Stimulated activated CD8-positive, alpha-beta memory T cell treated with anti-CD3 and anti-CD28 coated beads, Interleukin-12 subunit alpha, Interleukin-12 subunit beta, amount 100 ng/mL, for 24 hours (primary cell): ENCODE measurements around the gene FBXL17.

ENCODE experiments used
- DNase-seq: peaks from one replicate; pipeline ENCODE4 v3.0.0-alpha.2; 2020; ENCODE audit errors: extremely low read depth

FBXL17 gene

GRCh38 chr5:108084105-108084504 is 297.8 kb downstream of the FBXL17 start:
- no peak for DNase-seq

DNA sequence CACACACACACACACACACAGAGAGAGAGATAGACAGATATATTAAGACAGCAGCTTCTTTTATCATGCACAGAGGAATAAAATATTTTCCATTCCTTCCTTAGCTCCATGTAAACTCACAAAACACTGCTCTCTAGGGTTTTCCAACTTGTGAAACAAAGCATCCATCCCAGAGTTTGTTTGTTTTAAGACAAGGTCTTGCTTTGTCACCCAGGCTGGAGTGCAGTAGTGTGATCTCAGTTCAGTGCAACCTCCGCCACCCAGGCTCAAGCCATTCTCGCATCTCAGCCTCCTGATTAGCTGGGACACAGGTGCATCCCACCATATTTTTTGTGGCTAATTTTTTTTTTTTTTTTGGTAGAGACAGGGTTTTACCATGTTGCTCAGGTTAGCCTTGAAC is 298.7 kb downstream of the FBXL17 start:
- no peak for DNase-seq

GRCh38 chr5:108081707-108082106 is 300.2 kb downstream of the FBXL17 start:
- DNase-seq, result no peak

- DNase-seq, result no peak
Observed at GRCh38 chr5:108079753-108080152, 302.1 kb downstream of the FBXL17 start.

GRCh38 chr5:108078882-108079281 is 303.0 kb downstream of the FBXL17 start:
- no peak for DNase-seq

- no peak for DNase-seq
Observed at GRCh38 chr5:108078345-108078744, 303.6 kb downstream of the FBXL17 start.

GRCh38 chr5:108074626-108075025 is 307.3 kb downstream of the FBXL17 start:
- no peak for DNase-seq

DNA sequence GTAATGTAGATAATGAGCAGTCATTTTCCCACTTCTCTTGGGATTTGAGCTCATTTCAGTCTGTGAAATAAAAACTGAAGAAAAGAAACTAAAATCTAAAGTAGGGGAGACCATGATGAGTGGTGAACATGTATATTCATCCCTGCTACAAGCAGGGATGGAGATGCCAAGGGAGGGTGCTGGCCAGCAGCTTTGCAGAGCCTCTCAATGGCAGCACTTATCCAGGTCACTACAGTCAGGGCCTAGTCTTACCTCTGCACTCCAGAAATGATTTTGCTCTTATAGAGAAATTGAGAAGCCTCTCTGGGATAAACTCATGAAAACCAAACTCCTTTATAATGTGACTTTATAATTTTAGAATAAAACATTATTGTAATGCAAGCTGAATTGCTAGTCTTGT is 317.6 kb downstream of the FBXL17 start:
- no peak for DNase-seq

- DNase-seq, result no peak
Observed at GRCh38 chr5:108061941-108062340, 320.0 kb downstream of the FBXL17 start.

DNA sequence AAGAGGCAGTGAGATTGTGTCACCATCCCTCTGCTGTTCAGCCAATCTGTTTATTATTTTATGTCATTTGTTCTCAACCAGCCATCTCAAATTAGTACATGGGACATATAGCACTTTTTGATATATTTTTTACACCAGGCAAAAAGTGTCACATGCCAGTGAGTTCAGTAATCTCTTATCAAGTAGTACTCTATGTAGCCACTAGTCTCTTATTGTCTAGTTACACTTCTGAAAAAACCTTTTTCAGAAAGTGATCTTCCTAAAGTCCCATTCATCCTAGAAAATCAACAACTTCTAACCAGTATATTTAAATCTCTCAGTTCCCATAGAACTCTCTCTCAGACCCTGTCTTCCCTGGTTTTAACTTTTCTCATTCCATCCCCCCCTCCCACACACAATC is 321.6 kb downstream of the FBXL17 start:
- no peak for DNase-seq

GRCh38 chr5:108059334-108059733 is 322.6 kb downstream of the FBXL17 start:
- no peak for DNase-seq

DNA sequence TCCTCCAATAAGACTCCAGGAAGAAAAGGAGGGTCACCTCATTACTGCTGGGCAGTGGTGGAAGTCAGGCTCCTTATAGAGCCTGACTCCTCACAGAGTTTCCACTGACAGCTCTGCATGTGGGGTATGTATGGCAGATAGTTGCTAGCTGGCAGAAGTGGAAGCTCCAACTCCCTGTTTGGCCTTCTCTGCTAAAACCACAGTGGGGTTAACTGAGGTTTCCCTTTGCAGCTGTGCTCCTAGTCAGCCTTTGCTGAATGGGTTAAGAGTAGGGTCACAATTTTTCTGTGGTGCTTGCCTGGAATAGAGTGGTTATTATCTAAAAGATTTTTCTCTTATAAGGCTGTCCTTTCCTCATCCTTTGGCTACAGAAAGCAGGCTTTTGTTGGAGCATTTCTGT is 327.5 kb downstream of the FBXL17 start:
- DNase-seq, result no peak

DNA sequence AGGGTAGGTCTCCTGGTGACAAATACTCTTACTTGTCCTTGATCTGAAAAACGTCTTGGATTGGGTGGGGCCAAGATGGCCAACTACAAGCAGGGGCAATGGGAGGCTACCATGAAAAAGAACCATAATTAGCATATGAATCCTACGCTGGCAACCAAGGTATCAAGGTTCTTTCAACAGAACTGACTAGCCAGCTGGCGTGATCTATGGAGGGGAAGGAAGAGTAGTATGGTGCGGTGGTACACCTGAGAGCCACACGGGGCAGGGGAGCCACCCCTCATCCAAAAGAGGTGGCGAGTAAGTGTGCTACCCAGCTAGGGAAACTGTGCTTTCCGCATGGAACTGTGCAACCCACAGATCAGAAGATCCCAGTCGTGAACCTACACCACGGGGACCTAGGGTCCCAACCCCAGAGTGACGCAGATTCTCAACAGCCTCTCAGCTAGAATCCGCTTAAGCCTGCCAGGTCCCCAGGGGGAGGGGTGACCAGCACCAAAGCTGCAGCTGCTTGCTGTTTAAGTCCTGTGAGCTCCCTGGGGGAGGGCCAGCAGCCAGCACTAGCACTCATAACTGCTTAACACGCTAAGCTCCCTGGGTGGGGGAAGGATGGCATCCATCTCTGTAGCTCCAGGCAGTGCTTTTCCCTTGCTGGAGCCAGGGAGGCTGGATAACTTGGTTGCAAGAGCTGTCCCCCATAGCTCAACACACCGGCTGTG is 334.8 kb downstream of the FBXL17 start:
- DNase-seq, result no peak

DNA sequence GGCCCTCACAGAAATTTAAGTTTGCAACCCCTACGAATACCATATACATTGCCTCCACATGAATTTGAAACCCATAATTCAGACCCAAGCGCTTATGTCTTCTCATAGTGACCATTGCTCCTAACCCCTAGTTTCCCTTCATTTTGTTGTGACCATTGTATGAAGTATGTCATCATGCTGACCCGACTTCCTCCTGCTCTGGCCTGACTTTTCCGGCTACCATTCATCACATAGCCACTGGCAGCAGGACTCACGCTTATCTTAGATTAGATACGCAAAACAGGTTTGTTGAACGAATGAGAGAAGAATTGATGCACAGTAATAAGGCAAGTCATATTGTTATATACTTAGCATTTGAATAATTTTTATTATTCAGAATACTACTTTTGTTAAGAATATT is 345.4 kb downstream of the FBXL17 start:
- no peak for DNase-seq

DNA sequence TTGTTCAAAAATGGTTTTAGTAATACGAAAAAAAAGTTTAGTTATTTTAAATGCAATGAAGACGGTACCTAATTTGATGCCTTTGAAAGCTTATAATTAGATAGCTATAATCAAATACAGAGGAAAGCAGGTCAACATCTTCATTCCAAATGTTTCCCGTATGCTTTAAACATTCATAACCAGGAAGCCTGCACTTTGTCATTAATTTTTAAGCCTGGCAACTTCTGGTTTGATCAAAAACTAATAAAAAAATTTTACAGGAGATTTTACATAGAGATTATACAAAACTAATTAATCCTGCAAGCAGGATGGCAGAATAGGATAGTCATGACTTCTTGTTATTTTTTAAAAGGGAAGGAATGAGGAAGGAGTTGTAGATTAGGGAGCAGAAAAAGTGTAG is 353.0 kb downstream of the FBXL17 start:
- no peak for DNase-seq

DNA sequence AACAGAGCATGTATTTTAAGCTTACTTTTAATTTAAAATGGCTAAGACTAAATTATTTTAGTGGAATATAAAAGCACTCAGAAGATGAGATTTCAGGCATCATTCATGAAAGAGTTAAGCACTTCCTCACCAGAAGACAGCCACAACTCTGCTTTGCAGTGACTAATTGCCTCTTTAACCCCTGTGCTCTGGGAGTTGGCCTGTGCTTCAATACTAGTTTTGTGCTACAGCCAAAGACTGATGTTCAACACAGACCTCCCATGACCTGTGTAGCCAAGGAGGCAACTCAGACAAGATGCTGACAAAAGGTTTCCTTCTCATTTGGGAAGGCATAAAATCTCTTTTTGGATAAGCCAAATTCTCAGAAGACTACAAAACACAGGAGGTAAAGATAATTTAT is 353.5 kb downstream of the FBXL17 start:
- DNase-seq, result no peak

DNA sequence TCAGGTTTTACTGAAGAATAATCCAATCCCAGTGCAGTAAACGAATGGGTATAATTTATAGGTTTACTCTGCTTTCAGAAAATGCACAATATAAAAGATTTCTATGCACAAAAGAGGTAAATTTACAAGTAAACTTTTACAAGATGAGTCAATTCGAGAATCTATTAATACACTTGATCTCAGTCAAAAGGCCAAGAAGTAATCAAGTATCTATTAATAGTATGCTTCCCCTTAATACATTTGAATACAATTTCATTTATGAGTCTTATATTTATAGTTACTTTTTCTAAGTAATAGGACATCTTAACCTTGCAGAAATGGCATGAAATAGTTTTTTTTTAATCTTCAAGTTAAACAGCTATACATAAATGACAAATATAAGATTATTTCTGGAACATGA is 355.9 kb downstream of the FBXL17 start:
- DNase-seq, result no peak

DNA sequence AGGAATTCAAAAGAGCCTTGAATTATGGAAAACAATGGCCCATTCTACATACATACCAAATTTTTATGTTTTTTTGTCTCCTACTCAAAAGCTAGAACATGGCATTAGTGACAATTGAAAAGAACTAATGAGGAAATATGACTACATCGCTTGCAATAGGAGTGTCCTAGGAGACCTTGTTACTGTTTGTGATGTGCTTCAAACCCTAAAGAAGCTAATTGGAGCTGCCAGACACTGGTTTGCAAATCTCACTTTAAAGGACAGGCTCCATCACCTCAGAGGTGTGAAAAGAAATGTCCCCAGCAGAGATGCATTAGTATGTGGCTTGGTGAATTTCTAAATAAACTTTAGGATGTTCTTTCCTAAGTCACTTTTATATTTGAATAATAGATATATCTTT is 356.9 kb downstream of the FBXL17 start:
- no peak for DNase-seq

GRCh38 chr5:108016101-108016500 is 365.8 kb downstream of the FBXL17 start:
- DNase-seq, result no peak

DNA sequence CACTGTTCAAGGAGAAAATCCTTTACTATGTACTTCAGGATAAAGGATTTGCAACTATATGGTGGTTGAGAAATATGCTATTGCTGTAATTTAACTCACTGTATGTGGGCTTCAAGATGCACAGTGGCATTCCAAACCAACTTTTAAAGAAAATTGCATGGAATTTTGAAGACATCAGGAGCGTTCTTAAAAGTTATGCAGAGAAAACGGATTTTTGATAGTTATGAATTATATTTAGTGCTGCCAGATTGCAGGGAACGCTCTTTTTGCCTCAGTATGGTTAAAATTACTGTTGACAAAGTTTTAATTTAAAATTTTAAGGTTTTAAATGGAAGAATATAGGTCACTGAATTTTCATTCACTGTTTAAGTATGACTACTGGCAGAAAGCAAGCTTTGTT is 375.1 kb downstream of the FBXL17 start:
- no peak for DNase-seq

DNA sequence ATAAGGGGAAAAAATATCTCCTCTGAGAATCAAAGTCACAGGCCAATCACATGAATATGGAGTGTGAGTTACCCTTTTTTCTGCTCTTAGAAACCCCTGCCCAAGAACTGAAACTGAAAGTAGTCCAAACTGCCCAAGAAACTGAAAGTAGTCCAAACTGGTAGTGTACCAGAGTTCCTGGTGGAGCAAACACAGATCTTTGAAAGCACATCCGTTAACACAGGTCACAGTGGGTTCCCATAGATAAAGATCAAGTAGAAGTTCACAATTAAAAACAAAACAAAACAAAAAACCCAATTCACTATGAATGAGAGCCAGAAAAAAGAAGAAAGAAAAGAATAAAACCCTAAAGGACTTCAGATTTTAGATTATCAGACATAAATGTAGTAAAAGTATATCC is 378.7 kb downstream of the FBXL17 start:
- DNase-seq, result no peak

DNA sequence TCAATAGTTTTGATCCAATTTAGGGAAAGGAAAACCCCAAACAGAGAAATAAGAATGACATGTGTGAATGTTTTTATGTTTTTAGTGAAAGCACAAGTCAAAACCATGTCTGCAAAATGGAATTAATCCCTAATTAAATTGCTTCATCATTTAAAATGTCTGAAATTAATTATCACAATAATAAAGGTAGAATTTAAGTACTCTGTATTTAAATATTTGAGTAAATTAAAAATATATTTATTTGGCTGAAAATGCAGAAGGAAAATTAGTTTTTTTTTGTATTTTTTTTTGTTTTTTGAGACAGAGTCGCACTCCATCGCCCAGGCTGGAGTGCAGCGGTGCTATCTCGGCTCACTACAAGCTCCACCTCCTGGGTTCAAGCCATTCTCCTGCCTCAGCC is 380.7 kb downstream of the FBXL17 start:
- DNase-seq, result no peak

DNA sequence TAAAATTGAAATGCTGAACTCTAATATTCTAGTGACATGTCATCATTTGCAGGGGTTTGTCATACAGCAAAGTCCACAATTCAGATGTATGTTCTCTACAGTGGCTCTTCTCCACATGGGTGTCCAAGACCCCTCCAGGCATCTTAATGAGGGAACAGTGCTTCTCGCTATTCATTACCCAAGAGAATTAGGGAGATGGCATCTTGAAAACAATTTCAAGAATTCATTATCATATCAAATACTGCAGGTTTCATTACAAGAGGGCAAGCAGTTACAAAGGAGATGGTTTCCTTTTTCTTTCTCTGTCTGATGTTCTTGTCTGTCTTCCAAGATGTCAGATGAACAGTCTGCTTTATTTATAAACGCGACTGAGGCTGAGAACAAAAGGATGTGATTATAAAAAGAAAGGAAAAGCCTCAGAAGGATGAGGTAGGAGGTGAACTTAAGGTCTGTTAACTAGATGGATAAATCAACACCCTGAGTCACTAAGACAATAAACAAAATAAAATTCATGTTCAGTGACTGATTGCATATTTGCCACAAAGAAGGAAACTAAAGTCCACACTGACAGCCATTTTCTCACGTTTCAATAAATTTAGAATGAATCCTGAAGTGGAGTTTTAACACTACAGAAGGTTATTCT is 384.4 kb downstream of the FBXL17 start:
- no peak for DNase-seq

- DNase-seq, result no peak
Observed at GRCh38 chr5:107993341-107993740, 388.6 kb downstream of the FBXL17 start.
